Lower leg skin (tissue), 3 donors: Measurements from ENCODE around the gene VIPAS39.

ENCODE experiments used
- POLR2A ChIP-seq, 2 donors: fragments of 450-650 bp; IDR thresholded peaks; one replicate each; pipeline ENCODE4 v1.6.1; 2016 to 2017; ENCODE audit warnings: antibody characterized with exemption in 2 of 2, mild to moderate bottlenecking in 1 of 2, moderate library complexity in 1 of 2
- TF ChIP-seq, protein P1 (sequence below), 3 donors: fragments of 450-650 bp; IDR thresholded peaks; one replicate each; pipeline ENCODE4 v1.5.1; 2016; ENCODE audit warnings: antibody characterized with exemption in 3 of 3, mild to moderate bottlenecking in 3 of 3, moderate library complexity in 2 of 3

DNA sequence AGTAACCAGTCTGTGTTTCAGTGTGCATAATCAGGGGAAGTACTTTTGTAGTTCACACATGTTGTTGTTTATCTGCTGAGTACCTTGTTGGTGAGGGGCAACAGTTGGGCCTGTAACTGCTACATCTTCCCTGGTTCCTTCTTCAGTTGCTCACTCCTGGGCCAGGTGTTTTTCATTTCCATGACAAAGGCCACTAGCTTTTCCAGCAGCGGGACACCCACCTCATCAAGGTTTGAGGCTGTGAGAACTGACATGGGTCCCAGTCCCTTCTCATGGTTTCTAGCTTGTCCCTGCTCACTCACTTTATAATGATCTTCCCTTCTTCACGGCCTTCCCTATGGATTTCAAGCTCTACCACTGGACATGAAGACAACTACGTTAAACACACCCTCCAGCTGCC is 32.5 kb downstream of the VIPAS39 start:
- TF ChIP-seq, protein P1, sequence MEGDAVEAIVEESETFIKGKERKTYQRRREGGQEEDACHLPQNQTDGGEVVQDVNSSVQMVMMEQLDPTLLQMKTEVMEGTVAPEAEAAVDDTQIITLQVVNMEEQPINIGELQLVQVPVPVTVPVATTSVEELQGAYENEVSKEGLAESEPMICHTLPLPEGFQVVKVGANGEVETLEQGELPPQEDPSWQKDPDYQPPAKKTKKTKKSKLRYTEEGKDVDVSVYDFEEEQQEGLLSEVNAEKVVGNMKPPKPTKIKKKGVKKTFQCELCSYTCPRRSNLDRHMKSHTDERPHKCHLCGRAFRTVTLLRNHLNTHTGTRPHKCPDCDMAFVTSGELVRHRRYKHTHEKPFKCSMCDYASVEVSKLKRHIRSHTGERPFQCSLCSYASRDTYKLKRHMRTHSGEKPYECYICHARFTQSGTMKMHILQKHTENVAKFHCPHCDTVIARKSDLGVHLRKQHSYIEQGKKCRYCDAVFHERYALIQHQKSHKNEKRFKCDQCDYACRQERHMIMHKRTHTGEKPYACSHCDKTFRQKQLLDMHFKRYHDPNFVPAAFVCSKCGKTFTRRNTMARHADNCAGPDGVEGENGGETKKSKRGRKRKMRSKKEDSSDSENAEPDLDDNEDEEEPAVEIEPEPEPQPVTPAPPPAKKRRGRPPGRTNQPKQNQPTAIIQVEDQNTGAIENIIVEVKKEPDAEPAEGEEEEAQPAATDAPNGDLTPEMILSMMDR (IDR thresholded peaks at IDR 0.05) = no peak
- no peak for TF ChIP-seq POLR2A (IDR thresholded peaks at IDR 0.05)
